Prostate gland (tissue), 2 donors: ENCODE measurements around the gene VWA8.

Experiments used
- CTCF ChIP-seq, 4 experiments: fragments of 200-600 bp in 2 of 4; fragments of 450-650 bp in 2 of 4; sonication (generic) in 2 of 4; IDR thresholded peaks; 1 replicate in 3 of 4; 2 replicates in 1 of 4; pipeline ENCODE4 v1.5.1; 2016 to 2019; ENCODE audit warnings: antibody characterized with exemption in 4 of 4, mild to moderate bottlenecking in 2 of 4, moderate library complexity in 2 of 4
- POLR2A ChIP-seq: fragments of 450-650 bp; IDR thresholded peaks from one replicate; pipeline ENCODE4 v1.6.1; 2016; ENCODE audit warnings: antibody characterized with exemption, mild to moderate bottlenecking

- no peak for TF ChIP-seq CTCF (IDR thresholded peaks at IDR 0.05)
- TF ChIP-seq POLR2A = no peak
Measured at GRCh38 chr13:41960211-41960636, 685 bp downstream of the VWA8 start.
